ACC112 (cell line): ENCODE results near the gene KIAA0930.

Experiments used
- H2AFZ ChIP-seq: fragments of 200-600 bp; sonication (generic); one replicate; pipeline ENCODE4 v1.6.0; 2017; ENCODE audit warnings: antibody characterized with exemption, low read length; ENCODE audit not compliant: unreplicated experiment
- H3K27ac ChIP-seq: fragments of 200-600 bp; sonication (generic); 2 replicates; pipeline ENCODE4 v1.5.1; 2014; ENCODE audit warnings: low read depth, mild to moderate bottlenecking, antibody characterized with exemption, low read length, moderate library complexity
- H3K27me3 ChIP-seq: fragments of 200-600 bp; sonication (generic); 2 replicates; pipeline ENCODE4 v1.6.1; 2014; ENCODE audit warnings: mild to moderate bottlenecking, antibody characterized with exemption, low read length, moderate library complexity, mixed read lengths; ENCODE audit not compliant: insufficient read depth
- H3K36me3 ChIP-seq: fragments of 200-600 bp; sonication (generic); 2 replicates; pipeline ENCODE4 v1.6.1; 2016; ENCODE audit warnings: mild to moderate bottlenecking, antibody characterized with exemption, low read length, moderate library complexity, mixed read lengths; ENCODE audit not compliant: insufficient read depth
- H3K4me1 ChIP-seq: fragments of 200-600 bp; sonication (generic); one replicate; pipeline ENCODE4 v1.6.1; 2016; ENCODE audit warnings: low read length, mixed read lengths; ENCODE audit not compliant: insufficient read depth, unreplicated experiment, control insufficient read depth
- H3K4me3 ChIP-seq: fragments of 200-600 bp; sonication (generic); 2 replicates; pipeline ENCODE4 v1.5.1; 2014; ENCODE audit warnings: mild to moderate bottlenecking, low read depth, low read length
- H3K79me2 ChIP-seq: fragments of 200-600 bp; sonication (generic); one replicate; pipeline ENCODE4 v1.6.0; 2016; ENCODE audit warnings: low read length; ENCODE audit not compliant: control insufficient read depth, unreplicated experiment, insufficient read depth

KIAA0930 gene

GRCh38 chr22:45185718-45186514 lies 54.8 kb downstream of the KIAA0930 start:
- Histone ChIP-seq H3K4me1 (no peaks in the 10 kb centered on the region), H3K27me3 (no peaks in the 10 kb centered on the region), H3K27ac (no peak overlapping the region), H2AFZ (no peak overlapping the region), H3K4me3 (no peak overlapping the region), H3K36me3 (no peaks in the 10 kb centered on the region), H3K79me2 (no peaks in the 10 kb centered on the region)

GRCh38 chr22:45183974-45184373 lies 56.7 kb downstream of the KIAA0930 start:
- no peak overlapping the region for H3K27ac ChIP-seq
- 0 out of 2 replicates have a peak, but pooled peaks cover 2% of the 10 kb centered on the region for H3K36me3 ChIP-seq
- H3K79me2 ChIP-seq: peaks cover 15% of the 10 kb centered on the region

GRCh38 chr22:45181766-45182165 lies 58.9 kb downstream of the KIAA0930 start:
- Histone ChIP-seq H3K4me3 (no peak overlapping the region), H3K79me2 (peaks cover 22% of the 10 kb centered on the region), H3K4me1 (no peaks in the 10 kb centered on the region), H3K27me3 (no peaks in the 10 kb centered on the region), H3K27ac (no peak overlapping the region), H3K36me3 (0 out of 2 replicates have a peak, but pooled peaks cover 2% of the 10 kb centered on the region), H2AFZ (no peak overlapping the region)

More at GRCh38 chr22:45183974-45184373, 56.7 kb downstream of the KIAA0930 start:
- Histone ChIP-seq H3K4me1 (no peaks in the 10 kb centered on the region), H3K4me3 (no peak overlapping the region), H3K27me3 (no peaks in the 10 kb centered on the region), H2AFZ (no peak overlapping the region)

DNA sequence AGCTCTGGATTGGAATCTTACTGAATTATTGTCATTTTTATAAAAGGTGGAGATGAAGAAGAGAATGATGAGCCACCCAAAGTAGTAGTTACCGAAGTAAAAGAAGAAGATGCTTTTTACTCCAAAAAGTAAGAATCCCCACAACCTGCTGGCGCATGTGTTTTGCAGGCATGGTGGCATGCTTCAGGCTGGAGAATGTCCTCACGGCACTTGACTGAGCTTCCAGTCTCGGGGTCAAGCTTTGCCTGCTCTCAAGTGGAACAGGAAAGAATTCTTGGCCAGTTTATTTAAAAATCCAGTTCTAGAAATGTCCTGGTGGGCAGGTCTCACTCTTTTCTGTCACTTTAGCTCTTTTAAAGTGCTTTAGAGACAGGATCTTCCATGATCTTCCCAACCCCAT lies 59.5 kb downstream of the KIAA0930 start:
- H3K36me3 ChIP-seq: peaks cover 5% of the 10 kb centered on the region; the same call in 1 of the 2 replicates

GRCh38 chr22:45180146-45180679 lies 60.5 kb downstream of the KIAA0930 start:
- peaks cover 34% of the 10 kb centered on the region for H3K79me2 ChIP-seq
- H3K27me3 ChIP-seq: no peaks in the 10 kb centered on the region
- H2AFZ ChIP-seq: no peak overlapping the region
- H3K4me3 ChIP-seq: no peak overlapping the region
- H3K4me1 ChIP-seq: no peaks in the 10 kb centered on the region
- peaks cover 8% of the 10 kb centered on the region; the same call in 1 of the 2 replicates for H3K36me3 ChIP-seq
- H3K27ac ChIP-seq: no peak overlapping the region

More for the DNA sequence above, 59.5 kb downstream of the KIAA0930 start:
- Histone ChIP-seq H3K27me3 (no peaks in the 10 kb centered on the region), H3K79me2 (peaks cover 24% of the 10 kb centered on the region), H3K4me3 (no peak overlapping the region), H2AFZ (no peak overlapping the region), H3K27ac (no peak overlapping the region), H3K4me1 (no peaks in the 10 kb centered on the region)

DNA sequence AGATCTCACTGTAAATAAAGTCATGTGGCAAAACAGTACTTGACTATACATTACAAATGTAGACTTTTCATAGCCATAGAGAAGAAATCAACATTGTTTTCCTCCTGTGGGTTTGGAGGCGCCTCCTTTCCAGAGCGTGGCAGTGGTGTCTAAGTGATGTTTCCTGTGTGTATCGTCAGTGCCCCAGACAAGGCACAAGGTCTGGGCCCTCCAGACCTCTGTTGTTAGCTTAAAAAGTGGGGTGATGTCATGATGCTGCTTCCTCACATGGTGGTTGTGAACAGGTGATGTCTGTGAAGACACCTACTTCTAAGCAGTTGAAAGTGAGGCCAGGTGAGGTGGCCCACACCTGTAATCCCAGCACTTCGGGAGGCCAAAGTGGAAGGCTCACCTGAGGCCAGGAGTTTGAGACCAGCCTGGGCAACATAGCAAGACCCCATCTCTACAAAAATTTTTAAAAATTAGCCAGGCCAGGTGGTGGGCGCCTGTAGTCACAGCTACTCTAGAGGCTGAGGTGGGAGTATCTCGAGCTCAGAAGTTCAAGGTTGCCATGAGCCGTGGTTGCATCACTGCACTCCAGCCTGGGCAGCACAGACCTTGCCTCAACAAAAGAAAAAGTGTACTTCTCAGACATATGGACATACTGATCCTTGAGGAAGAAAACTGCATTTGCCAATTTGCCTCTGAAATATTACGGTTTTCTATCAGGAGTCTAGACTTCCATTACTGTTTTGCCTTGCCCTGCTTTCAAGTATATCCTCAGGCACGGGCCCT lies 61.2 kb downstream of the KIAA0930 start:
- no peak overlapping the region for H3K27ac ChIP-seq
- no peak overlapping the region for H3K4me3 ChIP-seq
- H3K4me1 ChIP-seq: no peaks in the 10 kb centered on the region
- no peaks in the 10 kb centered on the region for H3K27me3 ChIP-seq
- no peak overlapping the region for H2AFZ ChIP-seq
- peaks cover 40% of the 10 kb centered on the region for H3K79me2 ChIP-seq
- H3K36me3 ChIP-seq: peaks cover 12% of the 10 kb centered on the region; the same call in 1 of the 2 replicates

DNA sequence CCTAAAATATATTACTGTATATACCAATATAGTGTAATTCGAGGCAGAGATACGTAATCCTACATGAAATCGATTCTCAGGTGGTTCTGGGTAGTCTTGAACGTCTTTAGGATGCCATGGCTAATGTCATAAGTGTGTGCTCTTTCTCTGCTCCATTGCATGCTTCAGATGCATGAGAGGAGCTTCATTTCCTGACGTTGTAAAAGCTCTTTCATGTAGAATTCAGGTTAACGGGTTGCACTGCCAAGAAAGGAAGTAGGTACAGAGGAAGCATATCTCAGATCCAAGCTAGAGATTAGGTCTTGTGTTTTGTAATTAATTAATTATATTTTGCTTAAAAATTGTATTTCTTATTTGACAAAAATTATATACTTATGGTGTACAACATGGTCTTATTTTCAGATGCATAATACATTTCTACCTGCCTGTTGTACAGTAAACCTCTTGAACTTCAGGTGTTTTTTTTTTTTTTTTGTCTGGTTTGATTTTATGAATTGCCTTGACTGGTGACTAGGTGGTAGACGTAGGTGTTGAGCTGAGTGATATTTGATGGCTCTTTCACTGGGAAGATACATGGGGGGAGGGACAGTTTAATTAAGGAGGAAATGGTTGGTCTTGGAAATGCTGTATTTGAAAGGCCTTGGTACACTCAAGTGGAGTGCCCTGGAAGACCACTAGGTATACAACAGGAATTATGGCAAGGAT lies 67.7 kb downstream of the KIAA0930 start:
- Histone ChIP-seq H3K79me2 (peaks cover 53% of the 10 kb centered on the region), H2AFZ (no peak overlapping the region), H3K27me3 (no peaks in the 10 kb centered on the region), H3K36me3 (peaks cover 17% of the 10 kb centered on the region; the same call in 1 of the 2 replicates), H3K4me1 (no peaks in the 10 kb centered on the region), H3K4me3 (no peak overlapping the region), H3K27ac (no peak overlapping the region)

DNA sequence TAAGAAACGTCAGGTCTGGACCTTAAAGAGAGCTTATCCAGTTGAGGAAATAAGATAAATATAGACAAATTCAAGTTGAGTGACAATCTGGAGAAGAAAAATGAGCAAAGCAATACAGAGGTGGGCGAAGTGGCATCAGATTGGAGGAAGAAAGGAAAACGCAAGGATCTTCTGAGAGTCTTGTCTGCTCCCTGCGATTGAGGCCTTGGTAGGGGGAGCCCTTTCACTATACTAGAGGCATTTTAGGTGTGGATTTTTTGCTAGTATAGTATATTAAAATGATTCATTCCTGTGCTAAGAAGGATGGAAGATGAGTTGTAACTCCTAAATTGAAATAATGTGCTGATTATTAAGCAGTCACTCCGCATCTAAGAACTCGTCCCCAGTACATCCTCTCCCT lies 68.9 kb downstream of the KIAA0930 start:
- peaks cover 59% of the 10 kb centered on the region for H3K79me2 ChIP-seq
- peaks cover 3% of the 10 kb centered on the region for H3K4me1 ChIP-seq
- no peak overlapping the region for H3K4me3 ChIP-seq
- H3K36me3 ChIP-seq: peaks cover 17% of the 10 kb centered on the region; the same call in 1 of the 2 replicates
- H2AFZ ChIP-seq: no peak overlapping the region
- no peak overlapping the region for H3K27ac ChIP-seq
- H3K27me3 ChIP-seq: no peaks in the 10 kb centered on the region

GRCh38 chr22:45169591-45170466 lies 70.9 kb downstream of the KIAA0930 start:
- H3K4me3 ChIP-seq: no peak overlapping the region
- H3K27me3 ChIP-seq: no peaks in the 10 kb centered on the region
- H3K36me3 ChIP-seq: peaks cover 11% of the 10 kb centered on the region; the same call in 1 of the 2 replicates
- peaks cover 10% of the 10 kb centered on the region for H3K4me1 ChIP-seq
- H2AFZ ChIP-seq: no peak overlapping the region
- no peak overlapping the region for H3K27ac ChIP-seq
- peaks cover 63% of the 10 kb centered on the region for H3K79me2 ChIP-seq
